ENCODE data around the gene TTF1. TPM values are rescaled to one million over a fixed set of nuclear protein-coding genes. Genes with fewer than 3 reads are reported as not detected.

TTF1 gene
- total RNA-seq, 4 donors from 2014 or later: 7.9 to 19.1 (median 10.2) TPM

DNA sequence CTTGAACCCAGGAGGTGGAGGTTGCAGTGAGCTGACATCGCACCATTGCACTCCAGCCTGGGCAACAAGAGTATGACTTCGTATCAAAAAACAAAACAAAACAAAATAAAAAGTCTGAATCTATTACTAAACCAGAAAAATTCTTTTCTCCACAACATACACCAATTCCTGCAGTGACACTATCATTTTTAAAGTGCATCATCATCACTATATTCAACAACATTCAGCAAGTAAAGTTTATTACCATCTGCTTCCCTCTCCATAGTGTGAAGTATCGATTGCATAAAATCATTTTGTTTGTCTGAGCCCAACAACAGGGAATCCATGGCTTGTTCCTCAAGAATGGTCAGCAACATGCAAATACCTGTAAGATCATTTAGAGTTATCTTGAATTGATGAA lies 72.3 kb downstream of the TTF1 start:
- TF ChIP-seq, protein P1, sequence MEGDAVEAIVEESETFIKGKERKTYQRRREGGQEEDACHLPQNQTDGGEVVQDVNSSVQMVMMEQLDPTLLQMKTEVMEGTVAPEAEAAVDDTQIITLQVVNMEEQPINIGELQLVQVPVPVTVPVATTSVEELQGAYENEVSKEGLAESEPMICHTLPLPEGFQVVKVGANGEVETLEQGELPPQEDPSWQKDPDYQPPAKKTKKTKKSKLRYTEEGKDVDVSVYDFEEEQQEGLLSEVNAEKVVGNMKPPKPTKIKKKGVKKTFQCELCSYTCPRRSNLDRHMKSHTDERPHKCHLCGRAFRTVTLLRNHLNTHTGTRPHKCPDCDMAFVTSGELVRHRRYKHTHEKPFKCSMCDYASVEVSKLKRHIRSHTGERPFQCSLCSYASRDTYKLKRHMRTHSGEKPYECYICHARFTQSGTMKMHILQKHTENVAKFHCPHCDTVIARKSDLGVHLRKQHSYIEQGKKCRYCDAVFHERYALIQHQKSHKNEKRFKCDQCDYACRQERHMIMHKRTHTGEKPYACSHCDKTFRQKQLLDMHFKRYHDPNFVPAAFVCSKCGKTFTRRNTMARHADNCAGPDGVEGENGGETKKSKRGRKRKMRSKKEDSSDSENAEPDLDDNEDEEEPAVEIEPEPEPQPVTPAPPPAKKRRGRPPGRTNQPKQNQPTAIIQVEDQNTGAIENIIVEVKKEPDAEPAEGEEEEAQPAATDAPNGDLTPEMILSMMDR (IDR thresholded peaks at IDR 0.05): no peak
- ATAC-seq (ENCODE audit: low FRiP score): no peak
- no peak for DNase-seq (ENCODE audit: low spot score)

GRCh38 chr9:132333556-132333955 lies 73.1 kb downstream of the TTF1 start:
- ATAC-seq (ENCODE audit: low FRiP score) (no peak), DNase-seq (ENCODE audit: low spot score) (no peak)
- TF ChIP-seq, protein P1 (IDR thresholded peaks at IDR 0.05): no peak

DNA sequence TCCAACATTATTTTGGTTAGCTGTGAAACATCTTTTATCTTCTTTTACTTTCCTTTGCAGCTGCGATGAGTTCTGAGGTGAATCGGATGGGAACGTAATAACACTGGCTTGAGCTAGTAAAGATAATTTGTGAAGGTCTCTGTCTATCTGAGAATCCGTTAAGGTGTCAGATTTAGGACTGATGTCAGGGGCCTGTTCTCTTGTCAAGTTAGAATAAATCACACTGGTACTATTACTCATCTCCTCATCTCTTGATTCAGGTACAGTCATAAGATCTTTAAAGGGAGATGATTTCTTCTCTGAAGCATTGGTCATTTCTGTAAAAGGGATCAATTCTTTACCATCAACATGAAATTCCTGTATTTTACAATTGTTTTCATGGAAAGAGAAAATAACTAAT lies 78.1 kb downstream of the TTF1 start:
- TF ChIP-seq, protein P1 (IDR thresholded peaks at IDR 0.05): no peak
- ATAC-seq (ENCODE audit: low FRiP score) (no peak), DNase-seq (ENCODE audit: low spot score) (no peak)

DNA sequence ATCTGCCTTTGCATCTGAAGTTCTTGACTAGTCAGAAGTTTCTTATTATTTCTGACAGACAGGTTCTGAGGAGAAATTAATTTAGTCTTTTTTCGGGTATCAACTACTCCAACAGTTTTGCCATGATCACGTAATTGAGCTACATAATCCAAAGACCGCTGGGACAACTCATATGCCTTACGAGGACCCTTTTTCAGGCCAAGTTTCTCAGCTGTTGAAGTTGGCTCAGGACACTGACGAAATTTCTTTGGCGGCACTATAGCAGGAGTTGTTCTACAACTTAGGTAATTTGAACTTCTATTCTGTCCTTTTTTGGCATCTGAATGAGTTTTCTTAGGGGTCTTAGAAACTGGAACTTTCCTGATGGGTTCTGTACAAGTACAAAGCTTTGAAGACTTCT lies 79.1 kb downstream of the TTF1 start:
- no peak for DNase-seq (ENCODE audit: low spot score)

More for the DNA sequence above, 79.1 kb downstream of the TTF1 start:
- TF ChIP-seq, protein P1 (IDR thresholded peaks at IDR 0.05): no peak
- no peak for ATAC-seq (ENCODE audit: low FRiP score)

Small RNA genes lying within 50 kb of the gene (small RNA-seq; reads per million reads assigned to genes)
- not detected for gene RNU5D-2P

Other genes starting within 250 kb of the TTF1 start
- gene NTNG2, start 244.8 kb downstream of the TTF1 start, total RNA-seq: 1 to 10 TPM; 1.8 to 4.2 (median 2.9) TPM
- 10 to 100 TPM; 52.5 to 79.4 (median 69.7) TPM for gene SETX, start 51.9 kb downstream of the TTF1 start, total RNA-seq
- gene CFAP77, start 3.4 kb upstream of the TTF1 start, total RNA-seq: not detected
- not detected for gene BARHL1, start 175.8 kb upstream of the TTF1 start, total RNA-seq